ENCODE results near the gene OXER1.

DNA sequence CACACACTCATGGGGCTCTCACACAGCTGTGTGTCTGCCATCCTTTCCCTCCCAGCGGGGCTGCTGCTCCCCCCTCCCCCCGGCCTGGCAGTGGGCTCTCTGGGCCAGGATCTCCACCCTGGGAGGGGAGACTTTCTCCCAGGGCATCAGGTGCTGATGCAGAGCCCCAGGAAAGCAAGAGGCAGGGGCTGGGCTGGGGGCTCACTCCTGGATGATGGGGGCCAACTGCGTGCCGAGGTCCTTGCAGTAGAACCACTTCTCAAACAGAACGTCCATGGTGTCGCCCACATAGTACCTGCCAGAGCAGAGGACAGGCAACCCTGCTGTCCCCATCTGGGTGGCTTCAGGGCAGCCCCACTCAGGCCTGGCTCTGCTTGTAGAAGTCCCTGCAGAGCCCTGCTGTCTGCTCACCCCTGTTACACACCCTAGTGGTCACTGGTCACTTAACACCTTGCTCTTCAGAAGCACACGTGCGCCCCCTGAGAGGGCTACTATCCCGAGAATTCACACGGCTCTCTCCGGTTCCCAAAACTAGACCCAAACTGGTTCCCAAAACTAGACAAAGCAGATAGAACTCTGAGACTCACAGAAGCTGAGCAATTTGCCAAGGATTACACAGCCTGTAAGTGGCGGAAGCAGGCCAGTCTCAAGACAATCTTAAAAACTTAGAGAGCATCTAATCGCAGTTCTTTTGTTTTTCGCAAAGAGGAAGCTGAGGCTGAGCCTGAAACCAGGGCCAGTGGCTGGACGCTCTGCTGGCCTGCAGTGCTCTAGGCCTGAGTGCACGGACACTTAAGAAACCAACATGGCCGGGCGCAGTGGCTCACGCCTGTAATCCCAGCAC lies 6.6 kb upstream of the OXER1 start:
- TF ChIP-seq, protein P1, sequence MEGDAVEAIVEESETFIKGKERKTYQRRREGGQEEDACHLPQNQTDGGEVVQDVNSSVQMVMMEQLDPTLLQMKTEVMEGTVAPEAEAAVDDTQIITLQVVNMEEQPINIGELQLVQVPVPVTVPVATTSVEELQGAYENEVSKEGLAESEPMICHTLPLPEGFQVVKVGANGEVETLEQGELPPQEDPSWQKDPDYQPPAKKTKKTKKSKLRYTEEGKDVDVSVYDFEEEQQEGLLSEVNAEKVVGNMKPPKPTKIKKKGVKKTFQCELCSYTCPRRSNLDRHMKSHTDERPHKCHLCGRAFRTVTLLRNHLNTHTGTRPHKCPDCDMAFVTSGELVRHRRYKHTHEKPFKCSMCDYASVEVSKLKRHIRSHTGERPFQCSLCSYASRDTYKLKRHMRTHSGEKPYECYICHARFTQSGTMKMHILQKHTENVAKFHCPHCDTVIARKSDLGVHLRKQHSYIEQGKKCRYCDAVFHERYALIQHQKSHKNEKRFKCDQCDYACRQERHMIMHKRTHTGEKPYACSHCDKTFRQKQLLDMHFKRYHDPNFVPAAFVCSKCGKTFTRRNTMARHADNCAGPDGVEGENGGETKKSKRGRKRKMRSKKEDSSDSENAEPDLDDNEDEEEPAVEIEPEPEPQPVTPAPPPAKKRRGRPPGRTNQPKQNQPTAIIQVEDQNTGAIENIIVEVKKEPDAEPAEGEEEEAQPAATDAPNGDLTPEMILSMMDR (conservative IDR thresholded peaks at IDR 0.05 in 1 of 2, IDR thresholded peaks at IDR 0.05 in 1 of 2; ENCODE audit: extremely low read depth in 1 of 2, insufficient read depth in 1 of 2, low read depth in 1 of 2, low read length in 2 of 2) = peak in 1 of 2 donors; percentile 29
- no peak for TF ChIP-seq EZH2 (IDR thresholded peaks at IDR 0.05; ENCODE audit: borderline replicate concordance, low read length)

Measured in mammary epithelial cell (primary cell).